GM12891 (cell line): Measurements from ENCODE around the gene GNAQ.

Source experiments
- PAX5 ChIP-seq: IDR thresholded peaks from 2 replicates; pipeline ENCODE4 v1.6.1; 2011; ENCODE audit warnings: low read length, moderate library complexity, mild to moderate bottlenecking; ENCODE audit not compliant: insufficient read depth, severe bottlenecking
- POLR2A ChIP-seq: IDR thresholded peaks from 2 replicates; pipeline ENCODE4 v1.6.1; 2011; ENCODE audit warnings: low read depth, low read length, control low read depth
- POLR2AphosphoS5 ChIP-seq: IDR thresholded peaks from 2 replicates; pipeline ENCODE4 v1.6.1; 2011; ENCODE audit warnings: low read depth, low read length, control low read depth
- POU2F2 ChIP-seq: IDR thresholded peaks from 2 replicates; pipeline ENCODE4 v1.6.1; 2011; ENCODE audit warnings: low read depth, mild to moderate bottlenecking, control low read depth, low read length, moderate library complexity
- SPI1 ChIP-seq: IDR thresholded peaks from 2 replicates; pipeline ENCODE4 v1.6.1; 2011; ENCODE audit warnings: low read depth, low read length, control low read depth
- TAF1 ChIP-seq: IDR thresholded peaks from 2 replicates; pipeline ENCODE4 v1.6.1; 2011; ENCODE audit warnings: low read depth, low read length, control low read depth

DNA sequence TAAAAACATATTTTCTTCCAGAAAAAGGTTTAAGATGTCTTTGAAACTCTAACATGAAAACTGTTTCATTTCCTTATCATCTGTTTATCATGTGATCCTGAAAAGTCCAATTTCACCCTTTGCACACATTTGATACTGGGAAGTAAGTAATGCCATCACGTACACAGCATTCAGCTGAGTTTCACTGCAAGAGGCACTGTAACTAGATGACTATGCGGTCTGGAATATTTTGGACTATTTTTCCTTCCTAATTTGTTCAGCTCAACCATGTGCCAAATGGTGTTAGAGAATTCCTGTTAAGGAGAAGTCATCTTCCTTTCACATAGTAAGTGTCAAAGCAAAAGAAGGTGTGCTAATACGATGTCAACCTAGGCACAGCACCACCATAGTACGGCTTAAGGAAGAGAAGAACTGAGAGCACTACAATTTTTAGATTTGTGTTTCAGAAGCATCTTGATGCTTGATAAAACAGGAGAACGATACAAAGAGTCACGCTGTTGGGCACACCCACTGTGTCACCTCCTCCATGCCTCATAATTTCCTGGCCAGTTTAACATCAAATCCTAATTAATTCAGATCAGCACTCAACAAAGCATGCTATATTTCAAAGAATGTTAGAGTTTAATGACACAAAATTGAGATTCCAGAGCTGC lies 77.5 kb downstream of the GNAQ start:
- TF ChIP-seq POLR2AphosphoS5 (no peak), POLR2A (no peak), SPI1 (no peak), TAF1 (no peak), POU2F2 (no peak), PAX5 (no peak)
